GM12878 (cell line): Measurements from ENCODE around the gene SMPX. TPM values are rescaled to one million over a fixed set of nuclear protein-coding genes. Genes with fewer than 3 reads are reported as not detected.

ENCODE experiments used
- ATAC-seq: fragments of 200-7000 bp; cut with Tn5 transposase; 3 replicates; pipeline ENCODE4 v1.9.1; 2020; ENCODE audit warnings: mild to moderate bottlenecking, moderate library complexity
- BruUV-seq: library from RNA; stranded (reverse); fragments of 400-500 nt; replicated peaks from 2 replicates; lab custom pipeline; 2021; lab: Mats Ljungman, UMichigan
- CTCF ChIA-PET: fragments of 300-600 bp; sonication (Branson Sonifier 250); formaldehyde crosslinking; extraction: SDS; loops from one replicate; lab custom pipeline; 2021; ENCODE audit warnings: inconsistent platforms; lab: Yijun Ruan, JAX
- POLR2A ChIA-PET: fragments of 350-600 bp; formaldehyde crosslinking; extraction: SDS; loops from one replicate; lab custom pipeline; 2021; ENCODE audit warnings: inconsistent platforms; lab: Charles Lee
- RAD21 ChIA-PET: fragments of 300-600 bp; sonication (Branson Sonifier 250); formaldehyde crosslinking; loops from one replicate; lab custom pipeline; 2023; ENCODE audit warnings: antibody characterized with exemption; ENCODE audit not compliant: unreplicated experiment; lab: Charles Lee
- SMC1A ChIA-PET: fragments of 300-600 bp; sonication (Branson Sonifier 250); formaldehyde crosslinking; loops from one replicate; lab custom pipeline; 2023; ENCODE audit not compliant: unreplicated experiment, uncharacterized antibody; lab: Charles Lee
- DNase-seq: peaks from one replicate; pipeline ENCODE4 v3.0.0-alpha.2; 2011; ENCODE audit warnings: low read depth, low spot score
- FAIRE-seq: peaks from 3 replicates; lab custom pipeline; 2011; peaks lifted over from hg19 to GRCh38; lab: Jason Lieb, UNC
- H2AFZ ChIP-seq: 2 replicates; pipeline ENCODE4 v1.6.0; 2011; ENCODE audit warnings: low read depth, low read length, control low read depth; ENCODE audit not compliant: control insufficient read depth
- H3K27ac ChIP-seq: 2 replicates; pipeline ENCODE4 v1.5.1; 2011; ENCODE audit warnings: control low read depth; ENCODE audit not compliant: control insufficient read depth, insufficient read depth
- H3K27me3 ChIP-seq, 2 experiments: replicated peaks in 1 of 2; 2 replicates each; pipeline versions ENCODE4 v1.6.0 to v1.6.1; 2011; ENCODE audit warnings: low read length in 1 of 2; ENCODE audit not compliant: control insufficient read depth in 2 of 2, insufficient read depth in 2 of 2
- H3K36me3 ChIP-seq, 2 experiments: 2 replicates each; pipeline ENCODE4 v1.5.1; 2011; ENCODE audit warnings: low read length in 1 of 2; ENCODE audit not compliant: control insufficient read depth in 2 of 2, insufficient read depth in 2 of 2
- H3K4me1 ChIP-seq: 2 replicates; pipeline ENCODE4 v1.6.1; 2011; ENCODE audit warnings: mild to moderate bottlenecking, low read length, moderate library complexity, mixed read lengths; ENCODE audit not compliant: control insufficient read depth, insufficient read depth
- H3K4me2 ChIP-seq: 2 replicates; pipeline ENCODE4 v1.6.0; 2011; ENCODE audit warnings: control low read depth; ENCODE audit not compliant: control insufficient read depth, insufficient read depth
- H3K4me3 ChIP-seq: fragments of 200-600 bp; sonication (generic); 2 replicates; pipeline ENCODE4 v1.5.1; 2016
- H3K79me2 ChIP-seq: 2 replicates; pipeline ENCODE4 v1.6.0; 2011; ENCODE audit warnings: low read length; ENCODE audit not compliant: control insufficient read depth, insufficient read depth
- H3K9ac ChIP-seq: 2 replicates; pipeline ENCODE4 v1.8.0; 2011; ENCODE audit warnings: low read length, control low read depth, mixed read lengths; ENCODE audit not compliant: control insufficient read depth, insufficient read depth
- H3K9me3 ChIP-seq: replicated peaks from 3 replicates; pipeline ENCODE4 v1.5.1; 2011; ENCODE audit warnings: mild to moderate bottlenecking, low read length; ENCODE audit not compliant: control insufficient read depth, insufficient read depth
- H4K20me1 ChIP-seq: 2 replicates; pipeline ENCODE4 v1.6.0; 2011; ENCODE audit not compliant: control insufficient read depth, insufficient read depth
- E2F4 ChIP-seq: IDR thresholded peaks from 2 replicates; pipeline ENCODE4 v1.6.1; 2012; ENCODE audit warnings: low read depth, low read length, improper control_type of control experiment
- EGR1 ChIP-seq, 2 experiments: IDR thresholded peaks; 1 replicate in 1 of 2; 2 replicates in 1 of 2; pipeline ENCODE4 v1.6.1; 2011 to 2012; ENCODE audit warnings: low read depth in 2 of 2, low read length in 2 of 2, borderline replicate concordance in 1 of 2, mild to moderate bottlenecking in 1 of 2, moderate library complexity in 1 of 2
- ELK1 ChIP-seq: IDR thresholded peaks from 2 replicates; pipeline ENCODE4 v1.6.1; 2012; ENCODE audit warnings: low read depth, low read length, improper control_type of control experiment
- MAX ChIP-seq: IDR thresholded peaks from 2 replicates; pipeline ENCODE4 v1.6.1; 2012; ENCODE audit warnings: low read depth, low read length, improper control_type of control experiment
- MYC ChIP-seq: IDR thresholded peaks from 2 replicates; pipeline ENCODE4 v1.6.1; 2011; ENCODE audit warnings: mild to moderate bottlenecking, low read length, moderate library complexity, inconsistent platforms; ENCODE audit not compliant: insufficient read depth, insufficient replicate concordance, insufficient read length, severe bottlenecking
- NR2C2 ChIP-seq: IDR thresholded peaks from 2 replicates; pipeline ENCODE4 v1.6.1; 2011; ENCODE audit warnings: borderline replicate concordance, low read depth; ENCODE audit not compliant: control insufficient read depth, insufficient read length
- SKIL ChIP-seq: fragments of 450-650 bp; IDR thresholded peaks from 2 replicates; pipeline ENCODE4 v1.6.1; 2017; ENCODE audit warnings: mild to moderate bottlenecking, low read depth, inconsistent platforms; ENCODE audit not compliant: poor library complexity, severe bottlenecking
- TARDBP ChIP-seq: IDR thresholded peaks from 2 replicates; pipeline ENCODE4 v1.6.1; 2016; ENCODE audit warnings: borderline replicate concordance
- TCF3 ChIP-seq: IDR thresholded peaks from 2 replicates; pipeline ENCODE4 v1.6.1; 2012; ENCODE audit warnings: low read depth, mild to moderate bottlenecking, low read length, borderline replicate concordance; ENCODE audit not compliant: insufficient read depth
- YBX1 ChIP-seq: fragments of 450-650 bp; IDR thresholded peaks from 2 replicates; pipeline ENCODE4 v1.6.1; 2016; ENCODE audit warnings: antibody characterized with exemption
- ZBTB4 ChIP-seq: fragments of 450-650 bp; formaldehyde crosslinking; IDR thresholded peaks from 2 replicates; pipeline ENCODE4 v1.4.0; 2022; ENCODE audit warnings: mild to moderate bottlenecking, moderate library complexity
- WGBS: methylation state at CpG from one replicate; pipeline ENCODE4 v1.1.6; 2016; ENCODE audit warnings: low lambda C conversion rate; ENCODE audit not compliant: insufficient replicate concordance, insufficient coverage; ENCODE audit errors: missing lambda C conversion rate; 5-methylcytosine and 5-hydroxymethylcytosine counted together
- in situ Hi-C: fragments of 300-500 bp; cut with MboI; formaldehyde crosslinking; loops from 9 replicates; pipeline ENCODE4 v1.14.3; 2018; ENCODE audit warnings: mixed read lengths
- intact Hi-C: fragments of 100-400 bp; cut with micrococcal nuclease; formaldehyde crosslinking; loops from one replicate; pipeline ENCODE4 v1.14.2; 2022; ENCODE audit not compliant: unreplicated experiment
- polyA plus RNA-seq, 11 experiments: library from polyadenylated mRNA; depleted of rRNA in 4 of 11; unstranded in 6 of 11; stranded (reverse) in 5 of 11; fragments of >200 nt; fragmentation: Nextera tagmentation in 4 of 11; fragmentation: Illumina TruSeq in 1 of 11; extraction: Ambion mirVana in 4 of 11; extraction: Trizol in 1 of 11; gene quantifications; 1 replicate in 1 of 11; 2 replicates in 10 of 11; pipeline versions ENCODE4 v1.2.1 to v1.2.3, GENCODE V29; 2011 to 2016; ENCODE audit warnings: inconsistent platforms in 2 of 11, missing spikeins in 2 of 11, low read depth in 1 of 11
- total RNA-seq, 4 experiments: library from RNA; depleted of rRNA in 3 of 4; stranded (reverse); fragments of >200 nt in 3 of 4; fragmentation: Illumina TruSeq in 1 of 4; extraction: Trizol in 1 of 4; gene quantifications; 2 replicates each; pipeline versions ENCODE4 v1.2.1 to v1.2.3, GENCODE V29; 2013 to 2021

Gene SMPX
- total and polyA plus RNA-seq, 10 of the 15 experiments (the other 5 are each of a cell fraction or from before 2014, with no cell fraction given): 0.08 to 0.09 TPM; not detected in 8

- ChIA-PET SMC1A (interaction anchor here (0.7 to 1.2 kb wide), 2 partner anchors 9 to 12 kb away, joined by 3 read pairs; no protein-coding TSS in a partner anchor), RAD21 (interaction anchor here (0.7 kb wide), 1 partner anchor 1222 kb away, joined by 3 read pairs; no protein-coding TSS in a partner anchor), POLR2A (interaction anchor here (0.5 kb wide), 1 partner anchor 1485 kb away, joined by 4 read pairs; no protein-coding TSS in a partner anchor)
- no peaks in the 10 kb centered on the region for H4K20me1 ChIP-seq
- no peaks in the 10 kb centered on the region for H3K9me3 ChIP-seq
- 0% methylated on average over 1 of the region's 1 CpG for WGBS
- BruUV-seq: no TSS peak
- no peak overlapping the region for H3K4me2 ChIP-seq
- no peak for FAIRE-seq
- no peaks in the 10 kb centered on the region for H3K27me3 ChIP-seq
- ATAC-seq: no peak
- no peaks in the 10 kb centered on the region for H3K36me3 ChIP-seq
- H3K4me3 ChIP-seq: no peak overlapping the region
- intact Hi-C loops (no loop called here), in situ Hi-C loops (no loop called here)
- H3K9ac ChIP-seq: no peak overlapping the region
- no peaks in the 10 kb centered on the region for H3K79me2 ChIP-seq
- no peak for TF ChIP-seq EGR1 (IDR thresholded peaks at IDR 0.05; ENCODE audit: borderline replicate concordance in 1 of 2, low read depth in 2 of 2, low read length in 2 of 2)
- no peak for TF ChIP-seq E2F4
- no peak for TF ChIP-seq MYC
- TF ChIP-seq MAX: no peak
- no peak for TF ChIP-seq TARDBP
- no peak for TF ChIP-seq SKIL
- TF ChIP-seq ZBTB4 (CRISPR knock-in tag): no peak
- TF ChIP-seq YBX1: no peak
- no peak for TF ChIP-seq ELK1
- TF ChIP-seq NR2C2: no peak
- no peak for TF ChIP-seq TCF3
- TF ChIP-seq, all 136 proteins: peak for 0
- Histone ChIP-seq H3K27ac (no peak overlapping the region), H2AFZ (no peak overlapping the region), H3K4me1 (no peaks in the 10 kb centered on the region)
- CTCF ChIA-PET: interaction anchor here (1.0 to 1.5 kb wide), 2 partner anchors 28 to 1220 kb away, joined by 3 to 5 read pairs; no protein-coding TSS in a partner anchor
- no peak for DNase-seq
Measured at GRCh38 chrX:21749924-21750323, 8.0 kb downstream of the SMPX start.
